Skeletal muscle tissue (tissue), 4 donors: ENCODE measurements around the gene TSPAN9. TPM values are rescaled to one million over a fixed set of nuclear protein-coding genes. Genes with fewer than 3 reads are reported as not detected.
A peak's percentile ranks its signal among the peaks of the same experiment; 100 is the strongest.

ENCODE experiments used
- H3K27ac ChIP-seq: one replicate; pipeline ENCODE4 v1.7.0; 2013; ENCODE audit warnings: mild to moderate bottlenecking, low read depth, low read length, inconsistent platforms
- H3K27me3 ChIP-seq, 3 donors: one replicate each; pipeline ENCODE4 v1.7.0; 2013; ENCODE audit warnings: low read length in 3 of 3; ENCODE audit not compliant: control insufficient read depth in 3 of 3, insufficient read depth in 3 of 3
- H3K36me3 ChIP-seq, 3 donors: one replicate each; pipeline ENCODE4 v1.7.0; 2013; ENCODE audit warnings: low read length in 3 of 3; ENCODE audit not compliant: control insufficient read depth in 3 of 3, insufficient read depth in 3 of 3
- H3K4me1 ChIP-seq, 3 donors: one replicate each; pipeline ENCODE4 v1.7.0; 2013; ENCODE audit warnings: low read length in 3 of 3, mild to moderate bottlenecking in 3 of 3; ENCODE audit not compliant: control insufficient read depth in 3 of 3, insufficient read depth in 3 of 3
- H3K4me3 ChIP-seq, 3 donors: one replicate each; pipeline ENCODE4 v1.7.0; 2013; ENCODE audit warnings: low read length in 3 of 3
- H3K9ac ChIP-seq, 3 donors: one replicate each; pipeline ENCODE4 v1.7.0; 2013; ENCODE audit warnings: low read length in 3 of 3, mild to moderate bottlenecking in 3 of 3, moderate library complexity in 2 of 3, low read depth in 1 of 3
- H3K9me3 ChIP-seq, 3 donors: one replicate each; pipeline ENCODE4 v1.7.0; 2013; ENCODE audit warnings: low read length in 3 of 3; ENCODE audit not compliant: control insufficient read depth in 3 of 3
- total RNA-seq: library from RNA; depleted of rRNA; stranded (reverse); fragments of >200 nt; gene quantifications from one replicate; pipeline ENCODE4 v1.2.3, GENCODE V29; 2014
- donor health status: Osteomylitis.

TSPAN9 gene
- total RNA-seq, 1 donor from 2014 or later, result 66.3 TPM

GRCh38 chr12:3135522-3136461, 58.6 kb downstream of the TSPAN9 start:
- H3K9me3 ChIP-seq, result no peaks in the 10 kb centered on the region
- H3K27ac ChIP-seq, result no peak overlapping the region
- peaks cover 28 to 49% (median 39%) of the 10 kb centered on the region in 3 donors for H3K4me1 ChIP-seq
- no peak overlapping the region for H3K4me3 ChIP-seq
- H3K27me3 ChIP-seq, result no peaks in the 10 kb centered on the region
- H3K9ac ChIP-seq, result no peak overlapping the region
- H3K36me3 ChIP-seq, result no peaks in the 10 kb centered on the region

DNA sequence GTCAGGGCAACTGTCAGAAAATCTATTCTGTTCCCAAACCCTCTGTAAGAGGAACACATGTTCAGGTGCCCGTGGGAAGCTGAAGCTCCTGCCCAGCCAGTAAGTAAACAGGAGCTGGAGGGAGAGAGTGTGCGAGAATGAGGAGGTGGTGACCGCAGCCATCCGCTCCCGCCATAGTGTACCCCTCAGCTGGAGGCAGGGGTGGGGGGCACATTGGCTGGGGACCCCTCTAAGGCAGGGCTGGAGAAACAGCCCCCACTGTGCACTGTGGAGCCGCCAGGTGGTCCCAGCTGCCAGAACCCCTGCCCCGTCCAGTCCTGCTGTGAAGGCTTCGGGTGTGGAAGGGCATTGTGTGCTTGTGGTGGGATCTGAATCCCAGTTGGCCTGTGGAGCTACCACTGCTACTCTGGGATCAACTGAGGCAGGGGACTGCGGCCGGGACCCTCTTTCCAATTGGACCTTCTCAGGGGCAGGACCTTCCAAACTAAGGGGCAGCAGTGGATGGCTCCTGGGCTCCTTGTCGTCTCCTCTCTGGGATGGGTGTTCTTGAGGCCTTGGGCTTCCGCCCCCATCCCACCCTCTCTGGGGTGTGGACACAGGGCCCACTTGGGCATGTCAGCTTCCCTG, 59.6 kb downstream of the TSPAN9 start:
- no peaks in the 10 kb centered on the region for H3K27me3 ChIP-seq
- no peaks in the 10 kb centered on the region for H3K9me3 ChIP-seq
- H3K4me3 ChIP-seq, result no peak overlapping the region
- peaks cover 28 to 49% (median 38%) of the 10 kb centered on the region in 3 donors for H3K4me1 ChIP-seq
- no peak overlapping the region for H3K27ac ChIP-seq
- no peaks in the 10 kb centered on the region for H3K36me3 ChIP-seq
- no peak overlapping the region for H3K9ac ChIP-seq

GRCh38 chr12:3137268-3137781, 60.1 kb downstream of the TSPAN9 start:
- Histone ChIP-seq H3K4me3 (no peak overlapping the region), H3K4me1 (peaks cover 32 to 53% (median 43%) of the 10 kb centered on the region in 3 donors), H3K9ac (peak overlapping the region in 2 of 3 donors; percentile 33 to 40)

GRCh38 chr12:3137814-3138445, 60.8 kb downstream of the TSPAN9 start:
- H3K9ac ChIP-seq, result no peak overlapping the region
- H3K27ac ChIP-seq, result no peak overlapping the region
- H3K9me3 ChIP-seq, result no peaks in the 10 kb centered on the region
- no peaks in the 10 kb centered on the region for H3K36me3 ChIP-seq
- peaks cover 28 to 51% (median 42%) of the 10 kb centered on the region in 3 donors for H3K4me1 ChIP-seq
- H3K27me3 ChIP-seq, result no peaks in the 10 kb centered on the region
- H3K4me3 ChIP-seq, result no peak overlapping the region

More at GRCh38 chr12:3137268-3137781, 60.1 kb downstream of the TSPAN9 start:
- no peaks in the 10 kb centered on the region for H3K27me3 ChIP-seq
- H3K9me3 ChIP-seq, result no peaks in the 10 kb centered on the region
- H3K27ac ChIP-seq, result no peak overlapping the region
- H3K36me3 ChIP-seq, result no peaks in the 10 kb centered on the region

- Histone ChIP-seq H3K9me3 (no peaks in the 10 kb centered on the region), H3K4me3 (no peak overlapping the region), H3K27ac (no peak overlapping the region), H3K9ac (no peak overlapping the region), H3K36me3 (no peaks in the 10 kb centered on the region), H3K4me1 (peaks cover 24 to 45% (median 37%) of the 10 kb centered on the region in 3 donors), H3K27me3 (no peaks in the 10 kb centered on the region)
Observed at GRCh38 chr12:3138941-3139511, 61.8 kb downstream of the TSPAN9 start.

GRCh38 chr12:3139760-3140159, 62.6 kb downstream of the TSPAN9 start:
- no peaks in the 10 kb centered on the region for H3K27me3 ChIP-seq
- no peak overlapping the region for H3K27ac ChIP-seq
- H3K4me3 ChIP-seq, result no peak overlapping the region
- H3K9me3 ChIP-seq, result no peaks in the 10 kb centered on the region
- no peak overlapping the region for H3K9ac ChIP-seq
- no peaks in the 10 kb centered on the region for H3K36me3 ChIP-seq
- peaks cover 24 to 45% (median 37%) of the 10 kb centered on the region in 3 donors for H3K4me1 ChIP-seq

GRCh38 chr12:3140284-3140683, 63.1 kb downstream of the TSPAN9 start:
- Histone ChIP-seq H3K27me3 (no peaks in the 10 kb centered on the region), H3K4me3 (no peak overlapping the region), H3K36me3 (no peaks in the 10 kb centered on the region), H3K4me1 (peaks cover 24 to 49% (median 41%) of the 10 kb centered on the region in 3 donors), H3K27ac (no peak overlapping the region), H3K9ac (no peak overlapping the region), H3K9me3 (no peaks in the 10 kb centered on the region)

DNA sequence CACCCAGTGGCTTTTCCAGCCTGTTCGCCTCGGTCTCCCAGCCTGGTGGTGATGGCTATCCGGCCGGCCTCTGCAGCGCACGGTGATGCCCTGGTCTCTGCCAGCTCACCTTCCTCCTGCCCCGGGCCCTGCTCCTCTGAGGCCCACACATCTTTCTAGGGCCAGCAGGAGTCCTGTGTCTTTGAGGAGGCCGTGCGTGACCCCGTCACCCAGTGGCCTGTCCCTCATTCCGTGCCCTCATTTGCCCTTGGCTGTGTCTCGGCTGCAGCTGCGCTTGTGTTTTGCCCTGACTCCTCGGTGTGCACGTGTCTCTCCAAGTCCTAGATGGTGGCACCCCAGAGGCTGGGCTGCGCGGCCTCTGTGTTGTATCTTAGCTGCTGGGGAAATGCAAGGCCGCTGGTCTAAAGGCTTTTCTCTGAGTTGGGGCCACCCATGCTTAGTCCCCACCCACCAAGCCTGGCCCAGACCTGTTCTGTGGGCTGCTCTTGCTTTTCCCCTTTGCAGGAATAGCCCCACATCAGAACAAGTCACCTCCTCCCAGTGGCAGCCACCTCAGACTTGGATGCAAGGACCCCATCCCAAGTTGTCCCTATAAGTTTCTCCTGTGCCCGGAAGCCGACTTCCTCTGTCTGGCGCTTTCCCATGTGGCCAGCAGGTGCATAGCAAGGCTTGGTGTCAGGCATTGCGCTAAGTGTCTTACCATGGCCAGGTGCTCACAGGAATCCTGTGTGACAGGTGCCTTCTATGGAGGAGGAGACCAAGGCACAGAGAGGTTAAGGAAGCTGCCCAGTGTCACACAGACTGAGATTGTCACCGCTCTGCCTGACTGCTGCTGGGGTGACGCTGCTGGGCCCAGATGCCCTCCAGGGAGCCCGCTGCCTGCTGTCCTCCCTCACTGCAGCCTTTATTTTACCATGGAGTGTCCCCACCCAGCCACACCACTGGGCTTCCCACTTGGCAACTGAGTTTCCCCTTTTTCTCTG, 64.5 kb downstream of the TSPAN9 start:
- H3K9ac ChIP-seq, result peak overlapping the region in 2 of 3 donors; percentile 12 to 17
- peaks cover 0 to 2% (median 0%) of the 10 kb centered on the region in 3 donors for H3K27me3 ChIP-seq
- H3K9me3 ChIP-seq, result no peaks in the 10 kb centered on the region
- no peaks in the 10 kb centered on the region for H3K36me3 ChIP-seq
- no peak overlapping the region for H3K4me3 ChIP-seq
- H3K4me1 ChIP-seq, result peaks cover 21 to 46% (median 45%) of the 10 kb centered on the region in 3 donors
- no peak overlapping the region for H3K27ac ChIP-seq

DNA sequence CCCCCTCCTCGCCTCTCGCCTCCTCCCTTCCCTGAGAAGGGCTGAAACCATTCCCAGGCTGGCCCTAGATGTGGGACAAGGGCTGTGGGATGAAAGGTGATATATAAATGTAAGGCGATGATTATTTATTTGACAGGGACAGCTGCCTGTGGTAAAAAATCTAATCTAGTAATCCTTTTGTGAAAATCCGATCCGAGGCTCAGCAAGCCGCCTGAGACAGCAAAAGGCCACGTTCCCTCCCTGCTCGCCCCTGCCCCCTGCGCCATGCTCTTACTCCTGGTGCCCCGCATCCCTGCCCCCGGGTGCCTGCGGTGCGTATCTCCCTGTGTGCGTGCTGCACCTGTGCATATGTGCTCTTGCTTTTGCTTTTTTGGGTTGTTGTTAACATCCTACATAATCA, 65.2 kb downstream of the TSPAN9 start:
- H3K9ac ChIP-seq, result no peak overlapping the region
- peaks cover 0 to 2% (median 0%) of the 10 kb centered on the region in 3 donors for H3K27me3 ChIP-seq
- no peak overlapping the region for H3K4me3 ChIP-seq
- H3K4me1 ChIP-seq, result peaks cover 16 to 39% (median 37%) of the 10 kb centered on the region in 3 donors
- H3K9me3 ChIP-seq, result no peaks in the 10 kb centered on the region
- no peak overlapping the region for H3K27ac ChIP-seq
- no peaks in the 10 kb centered on the region for H3K36me3 ChIP-seq
